Right atrium auricular region (tissue), 2 donors: ENCODE data around the gene SCPEP1. TPM values are rescaled to one million over a fixed set of nuclear protein-coding genes. Genes with fewer than 3 reads are reported as not detected.

Experiments used
- DNase-seq: peaks from one replicate; pipeline ENCODE4 v3.0.0-alpha.2; 2019; ENCODE audit warnings: low spot score
- H3K27ac ChIP-seq, 2 donors: fragments of 200-600 bp; sonication (generic); 1 replicate in 1 of 2; 2 replicates in 1 of 2; pipeline ENCODE4 v1.5.1; 2016 to 2019
- H3K27me3 ChIP-seq, 2 donors: fragments of 200-600 bp; sonication (generic); one replicate each; pipeline versions ENCODE4 v1.5.1 to v1.6.0; 2017 to 2019
- H3K36me3 ChIP-seq: fragments of 200-600 bp; sonication (generic); one replicate; pipeline ENCODE4 v1.5.1; 2016
- H3K4me1 ChIP-seq, 2 donors: fragments of 200-600 bp; sonication (generic); one replicate each; pipeline versions ENCODE4 v1.5.1 to v1.6.0; 2017 to 2019
- H3K4me3 ChIP-seq, 2 donors: fragments of 200-600 bp; sonication (generic); 1 replicate in 1 of 2; 2 replicates in 1 of 2; pipeline ENCODE4 v1.5.1; 2017 to 2019; ENCODE audit warnings: mild to moderate bottlenecking in 1 of 2, moderate library complexity in 1 of 2
- H3K9me3 ChIP-seq, 2 donors: fragments of 200-600 bp; sonication (generic); one replicate each; pipeline ENCODE4 v1.5.1; 2019
- CTCF ChIP-seq, 2 donors: fragments of 200-600 bp; sonication (generic); IDR thresholded peaks; one replicate each; pipeline ENCODE4 v1.5.1; 2019; ENCODE audit warnings: antibody characterized with exemption in 2 of 2
- total RNA-seq, 2 donors: library from RNA; depleted of rRNA; stranded (reverse); fragments of >200 nt; gene quantifications; one replicate each; pipeline ENCODE4 v1.1.0, GENCODE V29; 2016

The SCPEP1 gene
- total RNA-seq, 2 donors from 2014 or later: 42.3 to 54.2 TPM

GRCh38 chr17:56939869-56940484 lies 38.0 kb upstream of the SCPEP1 start:
- Histone ChIP-seq H3K4me1 (no peaks in the 10 kb centered on the region), H3K9me3 (no peaks in the 10 kb centered on the region), H3K27me3 (no peaks in the 10 kb centered on the region), H3K4me3 (no peak overlapping the region), H3K36me3 (peaks cover 79% of the 10 kb centered on the region), H3K27ac (no peak overlapping the region)
- TF ChIP-seq CTCF (IDR thresholded peaks at IDR 0.05): peak; percentile 52 to 79
- no peak for DNase-seq

- Histone ChIP-seq H3K4me3 (no peak overlapping the region), H3K27ac (no peak overlapping the region), H3K27me3 (no peaks in the 10 kb centered on the region), H3K4me1 (no peaks in the 10 kb centered on the region), H3K9me3 (no peaks in the 10 kb centered on the region), H3K36me3 (peaks cover 66% of the 10 kb centered on the region)
- DNase-seq: no peak
- no peak for TF ChIP-seq CTCF (IDR thresholded peaks at IDR 0.05)
Measured at GRCh38 chr17:56943505-56944125, 34.3 kb upstream of the SCPEP1 start.

GRCh38 chr17:56945938-56946505 lies 31.9 kb upstream of the SCPEP1 start:
- TF ChIP-seq CTCF (IDR thresholded peaks at IDR 0.05): no peak
- no peaks in the 10 kb centered on the region for H3K4me1 ChIP-seq
- peaks cover 67% of the 10 kb centered on the region for H3K36me3 ChIP-seq
- no peak overlapping the region for H3K27ac ChIP-seq
- no peak for DNase-seq
- H3K9me3 ChIP-seq: no peaks in the 10 kb centered on the region
- H3K4me3 ChIP-seq: no peak overlapping the region
- no peaks in the 10 kb centered on the region for H3K27me3 ChIP-seq

GRCh38 chr17:56947741-56948140 lies 30.2 kb upstream of the SCPEP1 start:
- H3K9me3 ChIP-seq: no peaks in the 10 kb centered on the region
- no peaks in the 10 kb centered on the region for H3K27me3 ChIP-seq
- no peak overlapping the region for H3K4me3 ChIP-seq
- no peak for DNase-seq
- H3K4me1 ChIP-seq: no peaks in the 10 kb centered on the region
- H3K27ac ChIP-seq: no peak overlapping the region
- H3K36me3 ChIP-seq: peaks cover 54% of the 10 kb centered on the region
- TF ChIP-seq CTCF (IDR thresholded peaks at IDR 0.05): no peak

GRCh38 chr17:56948491-56948890 lies 29.4 kb upstream of the SCPEP1 start:
- no peak for DNase-seq

More at GRCh38 chr17:56948491-56948890, 29.4 kb upstream of the SCPEP1 start:
- H3K27ac ChIP-seq: no peak overlapping the region
- peaks cover 47% of the 10 kb centered on the region for H3K36me3 ChIP-seq
- no peaks in the 10 kb centered on the region for H3K4me1 ChIP-seq
- TF ChIP-seq CTCF (IDR thresholded peaks at IDR 0.05): no peak
- no peaks in the 10 kb centered on the region for H3K27me3 ChIP-seq
- H3K9me3 ChIP-seq: no peaks in the 10 kb centered on the region
- H3K4me3 ChIP-seq: no peak overlapping the region
